ENCODE data around the gene RIPOR2.
"Not testable (repeated sequence)": the region's sequence is repeated elsewhere in the genome, so short reads cannot be mapped to it uniquely, and the experiment has no call there.

The RIPOR2 gene

DNA sequence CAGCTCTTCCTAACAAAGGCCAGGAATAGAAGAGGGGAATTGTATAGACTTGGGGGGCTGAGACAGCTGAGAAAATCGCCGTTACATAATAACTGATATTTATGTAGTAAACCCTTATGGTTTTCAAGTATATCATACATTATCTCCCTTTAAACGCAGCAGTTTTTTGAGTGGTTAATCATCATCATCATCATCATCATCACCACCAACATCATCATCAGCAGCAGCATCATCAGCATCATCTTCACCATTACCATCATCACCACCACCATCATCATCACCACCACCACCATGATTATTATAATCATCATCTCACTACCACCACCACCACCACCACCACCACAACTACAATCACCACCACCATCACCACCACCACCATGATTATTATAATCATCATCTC is 9.1 kb downstream of the RIPOR2 start:
- not testable (repeated sequence) for DNase-seq (ENCODE audit: low spot score)

DNA sequence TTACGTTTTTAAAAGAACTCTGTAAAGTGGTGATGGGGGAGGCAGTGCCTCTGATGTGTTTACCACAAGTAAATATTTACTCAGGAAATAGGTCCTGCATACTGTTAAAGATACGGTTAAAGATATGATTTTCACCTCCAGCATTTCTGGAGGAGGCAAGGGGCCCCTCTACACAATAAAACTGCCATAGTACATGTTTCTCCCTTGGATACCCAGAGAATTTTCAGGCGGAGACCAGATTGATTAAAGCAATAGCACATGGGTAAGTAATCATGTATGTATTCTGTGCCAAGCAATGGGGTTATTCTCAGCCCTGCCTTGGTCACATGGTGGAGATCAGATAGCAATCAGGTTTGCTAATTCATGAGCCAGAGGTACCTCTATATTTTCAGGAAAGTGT is 9.6 kb downstream of the RIPOR2 start:
- DNase-seq (ENCODE audit: low spot score), result peak; percentile 7

DNA sequence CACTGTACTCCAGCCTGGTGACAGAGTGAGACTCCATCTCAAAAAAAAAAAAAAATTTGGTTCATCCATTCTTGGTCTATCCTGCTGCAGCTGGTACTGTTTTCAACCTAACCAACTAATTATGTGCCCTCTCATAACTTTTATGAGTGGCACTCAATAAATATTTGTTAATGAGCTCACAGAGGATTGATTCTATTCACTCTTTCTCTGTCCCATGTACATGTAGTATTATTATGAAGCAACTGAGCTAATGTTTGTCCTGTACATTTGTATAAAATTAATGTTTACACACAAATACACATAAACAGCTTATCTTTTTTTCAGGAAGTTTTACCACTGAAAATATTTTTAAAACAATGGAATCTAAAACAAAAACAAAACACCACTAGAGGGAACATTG is 10.1 kb downstream of the RIPOR2 start:
- DNase-seq (ENCODE audit: low spot score), result no peak

DNA sequence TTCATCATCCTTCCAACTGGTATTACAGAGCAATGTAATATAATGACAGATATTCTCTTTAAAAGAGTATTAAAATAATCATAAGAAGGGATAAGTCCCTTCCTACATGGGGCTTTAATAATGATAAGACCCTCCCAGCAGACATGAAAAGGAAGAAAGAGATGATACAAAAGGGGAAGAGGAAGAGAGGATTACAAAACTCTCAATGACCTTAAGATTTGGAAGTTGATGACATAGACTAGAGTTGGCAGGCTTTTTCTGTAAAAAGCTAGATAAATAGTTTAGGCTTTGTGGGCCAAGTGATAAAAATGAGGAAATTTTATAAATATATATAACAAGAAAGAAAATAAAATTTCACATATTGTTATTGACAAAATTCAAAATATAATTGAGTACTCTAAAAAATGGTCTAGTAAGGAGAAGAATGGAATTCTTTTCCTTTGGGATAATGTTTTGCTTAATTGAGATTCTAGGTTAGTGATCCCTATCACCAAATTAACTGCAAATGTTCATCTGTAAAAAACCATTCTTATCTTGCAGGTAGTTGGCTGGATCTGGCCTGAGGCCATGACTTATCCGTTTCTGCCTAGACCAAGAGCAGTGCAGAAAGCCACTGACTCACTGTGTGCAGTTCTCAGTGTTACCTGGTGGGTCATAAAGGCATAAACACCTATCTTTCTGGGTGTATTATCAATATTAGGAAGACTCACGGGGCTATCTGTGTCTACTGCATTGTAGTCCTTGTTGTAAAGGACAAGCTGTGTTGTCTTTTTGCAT is 11.0 kb downstream of the RIPOR2 start:
- DNase-seq (ENCODE audit: low spot score), result no peak

DNA sequence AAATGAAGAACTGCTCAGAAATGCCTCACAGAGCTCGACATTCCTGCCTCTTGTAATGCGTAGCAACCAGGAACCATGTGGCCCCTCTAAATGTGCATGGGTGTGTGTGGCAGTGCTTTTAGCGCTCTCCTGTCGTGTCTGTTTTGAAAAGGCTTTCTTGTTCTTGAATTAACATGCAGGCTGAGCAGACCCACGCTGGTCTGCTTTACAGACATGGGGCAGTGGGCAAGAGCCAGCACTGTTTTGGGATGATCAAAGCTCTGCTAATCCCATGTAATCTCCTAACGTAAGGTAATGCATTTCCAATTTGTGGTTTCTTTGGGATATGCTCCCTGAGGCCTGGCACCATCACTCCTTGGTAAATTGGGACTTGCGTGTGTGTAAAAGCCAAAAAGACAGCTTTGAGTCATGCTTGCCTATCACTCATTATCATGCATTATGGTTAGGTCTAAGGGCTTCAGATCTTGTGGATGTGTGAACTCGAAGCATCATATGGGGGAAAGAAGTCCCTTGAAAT is 11.8 kb downstream of the RIPOR2 start:
- DNase-seq (ENCODE audit: low spot score), result no peak

DNA sequence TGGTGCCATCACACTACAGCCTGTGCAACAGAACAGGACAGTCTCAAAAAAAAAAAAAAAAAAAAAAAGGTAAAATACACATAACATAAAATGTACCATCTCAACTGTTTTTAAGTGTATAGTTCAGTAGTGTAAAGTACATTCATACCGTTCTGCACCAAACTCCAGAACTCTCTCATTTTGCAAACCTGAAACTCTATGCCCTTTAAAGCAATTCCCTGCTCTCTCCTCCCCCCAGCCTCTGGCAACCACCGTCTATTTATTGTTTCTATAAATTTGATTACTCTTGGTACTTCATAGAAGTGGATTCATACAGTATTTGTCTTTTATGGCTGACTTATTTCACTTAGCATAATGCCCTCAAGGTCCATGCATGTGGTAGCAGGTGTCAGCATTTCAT is 12.9 kb downstream of the RIPOR2 start:
- no peak for DNase-seq (ENCODE audit: low spot score)

DNA sequence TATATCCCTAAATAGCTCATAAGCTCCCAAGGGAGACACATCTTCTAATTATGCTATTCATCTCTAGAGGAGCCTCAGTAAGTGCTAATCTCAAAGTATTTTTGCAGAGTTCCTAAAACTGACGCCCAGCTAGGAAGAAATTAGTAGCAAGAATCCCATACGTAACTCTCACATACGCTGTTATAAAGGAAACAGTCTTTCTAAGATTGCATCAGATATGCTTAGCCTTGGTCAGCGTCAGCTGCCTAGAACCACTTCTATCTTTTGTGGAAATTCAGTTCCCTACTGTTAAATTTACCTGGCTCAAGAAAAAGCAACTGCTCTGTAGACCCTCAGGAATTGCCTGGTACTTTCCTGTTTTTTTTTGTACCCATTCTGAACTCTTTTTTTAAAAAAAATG is 13.6 kb downstream of the RIPOR2 start:
- no peak for DNase-seq (ENCODE audit: low spot score)

DNA sequence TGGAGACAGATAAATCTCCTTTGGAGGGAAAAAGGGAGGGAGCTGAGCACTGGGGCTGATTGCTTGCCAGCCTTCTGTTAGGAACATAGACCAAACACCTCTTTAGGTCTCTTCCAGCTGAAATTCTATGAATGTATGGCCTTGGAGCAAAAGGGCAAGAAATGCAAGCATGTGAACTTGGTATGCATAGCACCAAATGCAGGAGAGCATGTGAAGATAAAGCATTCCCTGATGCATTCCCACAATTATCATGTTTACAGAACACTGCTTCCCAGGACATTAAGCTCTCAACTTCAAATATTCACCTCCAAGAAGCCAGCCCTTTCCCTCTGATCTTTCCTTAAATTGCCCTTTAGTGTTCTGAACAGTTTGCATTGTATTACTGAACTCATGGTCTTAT is 15.6 kb downstream of the RIPOR2 start:
- DNase-seq (ENCODE audit: low spot score), result no peak

DNA sequence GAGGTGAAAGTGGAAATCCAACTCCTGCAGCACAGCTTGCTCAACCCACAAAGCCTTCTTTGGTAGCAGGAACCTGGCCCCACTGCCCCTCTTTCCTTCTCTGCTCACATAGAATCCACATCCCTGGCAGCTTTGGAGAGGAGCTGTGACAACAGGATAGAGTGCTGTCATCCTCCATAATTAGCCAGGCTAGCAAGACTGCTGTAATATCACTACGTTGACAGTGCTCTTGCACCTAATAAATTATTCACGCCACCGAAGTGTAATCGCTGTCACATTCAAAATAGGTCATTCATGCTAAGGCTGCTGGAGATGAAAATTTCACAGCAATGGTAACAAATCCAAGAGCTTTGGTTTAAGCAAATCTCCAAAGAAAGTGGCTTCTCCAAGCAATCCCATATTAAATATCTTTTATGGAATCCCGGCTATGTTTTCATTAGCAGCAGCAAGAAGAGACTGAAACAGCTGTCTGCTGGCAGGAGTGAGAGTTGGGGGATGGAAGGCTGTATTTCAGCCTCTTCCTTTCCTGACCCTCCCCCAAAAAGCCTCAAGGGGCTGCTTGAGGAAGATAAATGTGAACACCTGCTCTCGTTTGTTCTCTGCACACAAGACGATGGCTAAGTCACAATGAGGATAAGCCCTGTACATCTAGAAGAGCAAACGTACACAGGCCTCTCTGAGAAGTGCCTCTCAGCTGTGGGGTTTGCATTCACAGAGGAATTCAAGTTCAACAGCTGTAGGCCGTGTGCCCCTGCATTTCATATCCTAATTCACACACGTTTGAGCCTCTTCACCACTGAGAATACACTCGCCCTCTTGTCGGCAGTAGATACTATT is 16.5 kb downstream of the RIPOR2 start:
- DNase-seq (ENCODE audit: low spot score), result no peak

DNA sequence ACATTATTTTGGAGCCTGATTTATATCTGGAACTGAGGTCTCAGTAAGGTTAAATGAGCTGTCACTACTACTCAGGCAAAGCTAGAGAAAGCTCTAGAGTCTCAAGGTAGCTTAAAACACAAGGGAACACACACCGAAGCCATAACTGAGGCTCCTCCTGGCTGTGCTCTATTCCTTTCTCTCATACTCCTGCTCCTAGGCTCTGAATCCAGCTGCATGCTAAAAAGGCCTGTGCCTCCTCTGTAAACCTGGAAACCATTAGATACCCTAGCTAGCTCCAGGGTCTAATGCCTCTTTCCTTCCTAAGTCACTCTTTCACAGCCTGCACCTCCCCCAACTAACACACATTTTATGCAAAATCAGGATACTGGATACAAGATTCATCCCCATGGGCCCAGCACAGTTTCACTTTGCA is 17.1 kb downstream of the RIPOR2 start:
- DNase-seq (ENCODE audit: low spot score), result no peak

DNA sequence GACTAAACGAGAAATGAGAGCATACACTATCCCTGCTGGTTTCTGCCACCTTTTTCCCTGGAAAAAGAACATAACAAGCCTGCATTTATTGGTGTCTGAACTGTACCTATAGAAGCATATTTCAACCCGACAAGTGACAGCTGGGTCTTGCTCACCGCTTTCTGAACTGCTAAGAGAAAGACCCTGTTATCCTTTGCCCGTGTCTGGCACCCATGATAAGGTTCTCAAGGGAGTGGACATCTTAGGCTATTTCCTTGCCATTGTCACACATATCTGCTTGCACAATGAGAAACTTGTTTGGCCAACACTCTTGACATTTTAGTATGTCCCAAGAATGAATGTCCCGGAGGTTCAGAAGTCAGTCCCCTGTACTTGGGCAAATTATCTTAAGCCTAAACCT is 19.3 kb downstream of the RIPOR2 start:
- DNase-seq (ENCODE audit: low spot score), result no peak

DNA sequence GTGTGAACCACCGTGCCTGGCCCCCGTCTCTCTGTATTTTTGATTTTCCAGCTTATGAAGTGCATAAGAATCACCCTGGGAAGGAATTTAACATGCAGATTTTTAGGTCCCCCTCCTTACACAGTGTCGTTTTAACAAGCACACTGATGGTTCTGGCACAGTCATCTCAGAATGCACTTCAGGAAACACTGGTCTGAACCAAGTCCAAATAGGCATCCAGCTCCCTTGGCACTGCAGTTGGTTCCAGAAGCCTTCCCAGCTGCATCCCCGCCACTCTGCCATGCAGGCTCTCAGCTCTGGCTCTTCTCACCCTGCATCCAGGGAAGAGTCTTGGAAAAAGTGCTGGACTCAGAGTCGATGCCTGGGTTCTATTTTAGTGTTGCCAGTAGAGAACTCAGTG is 20.1 kb downstream of the RIPOR2 start:
- DNase-seq (ENCODE audit: low spot score), result no peak

DNA sequence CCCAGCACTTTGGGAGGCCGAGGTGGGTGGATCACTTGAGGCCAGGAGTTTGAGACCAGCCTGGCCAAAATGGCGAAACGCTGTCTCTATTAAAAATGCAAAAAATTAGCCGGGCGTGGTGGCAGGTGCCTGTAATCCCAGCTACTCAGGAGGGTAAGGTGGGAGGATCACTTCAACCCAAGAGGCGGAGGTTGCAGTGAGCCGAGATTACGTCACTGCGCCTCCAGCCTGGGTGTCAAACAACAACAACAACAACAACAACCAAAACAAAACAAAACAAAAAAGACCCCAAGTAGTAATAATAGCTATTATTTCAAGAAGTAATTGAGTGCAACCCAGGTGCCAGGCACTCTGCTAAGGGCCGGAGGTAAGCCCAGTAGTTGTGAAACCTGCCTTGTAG is 21.7 kb downstream of the RIPOR2 start:
- not testable (repeated sequence) for DNase-seq (ENCODE audit: low spot score)

DNA sequence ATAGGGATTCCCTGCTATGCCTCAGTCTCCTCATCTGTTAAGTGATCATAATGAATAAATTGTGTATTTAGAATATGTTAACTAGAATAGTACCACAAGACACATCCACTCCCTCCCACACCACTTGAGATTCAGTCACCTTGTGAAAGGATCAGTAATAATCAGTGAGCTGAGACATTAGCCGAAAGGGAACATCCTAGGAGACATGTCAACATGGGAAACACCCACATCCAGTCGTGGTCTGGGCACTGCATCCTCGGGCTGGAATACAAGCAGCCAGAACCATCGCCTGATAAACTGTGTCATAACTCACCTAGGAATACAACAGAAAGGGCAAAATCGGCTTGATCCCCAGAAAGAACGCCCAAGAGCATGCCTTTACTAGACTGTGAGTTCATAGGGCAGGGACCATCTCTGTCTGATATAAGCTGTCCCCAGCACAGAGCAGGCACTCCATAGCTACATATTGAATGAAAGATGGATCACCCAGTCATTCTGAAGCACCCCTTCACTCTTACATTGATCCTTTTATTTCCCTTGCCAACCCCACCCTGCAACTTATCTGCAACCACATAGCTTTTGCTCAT is 23.9 kb downstream of the RIPOR2 start:
- no peak for DNase-seq (ENCODE audit: low spot score)

DNA sequence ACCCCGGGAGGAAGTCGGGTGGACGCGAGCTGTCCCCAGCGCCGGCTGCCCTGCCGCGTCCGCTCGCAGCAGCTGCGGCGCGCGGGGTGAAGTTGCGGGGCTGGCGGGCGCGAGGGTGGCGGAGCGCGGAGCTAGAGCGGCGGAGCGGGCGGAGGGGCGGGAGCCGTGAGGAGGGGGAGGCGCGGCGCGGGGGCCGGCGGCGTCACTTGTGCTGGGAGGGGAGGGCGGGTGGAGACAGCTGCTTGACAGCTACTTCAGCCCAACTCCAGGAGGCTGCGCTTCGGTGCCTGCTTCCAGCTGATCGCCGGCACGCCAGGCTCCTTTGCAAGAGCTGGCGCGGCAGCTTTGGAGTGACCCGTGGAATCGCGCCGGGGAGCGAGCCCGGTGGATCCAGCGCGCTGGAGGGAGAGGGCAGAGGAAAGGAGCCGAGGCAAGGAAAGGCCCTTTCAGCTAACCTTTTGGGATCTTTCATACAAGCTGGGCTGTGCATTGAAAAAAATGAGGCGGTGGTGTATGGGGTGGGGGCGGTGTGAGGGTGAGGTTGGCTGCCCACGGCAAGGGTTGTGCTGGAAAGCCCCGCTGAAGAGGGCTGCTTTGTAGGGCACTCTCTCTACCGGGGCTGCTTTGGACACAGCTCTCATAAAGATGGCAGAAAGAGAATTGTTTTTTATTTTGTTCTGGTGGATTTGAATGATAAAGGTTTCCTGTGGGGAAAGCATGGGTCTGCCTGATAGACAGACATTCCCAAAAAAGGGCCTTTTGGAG is 24.6 kb downstream of the RIPOR2 start:
- DNase-seq (ENCODE audit: low spot score), result no peak

DNA sequence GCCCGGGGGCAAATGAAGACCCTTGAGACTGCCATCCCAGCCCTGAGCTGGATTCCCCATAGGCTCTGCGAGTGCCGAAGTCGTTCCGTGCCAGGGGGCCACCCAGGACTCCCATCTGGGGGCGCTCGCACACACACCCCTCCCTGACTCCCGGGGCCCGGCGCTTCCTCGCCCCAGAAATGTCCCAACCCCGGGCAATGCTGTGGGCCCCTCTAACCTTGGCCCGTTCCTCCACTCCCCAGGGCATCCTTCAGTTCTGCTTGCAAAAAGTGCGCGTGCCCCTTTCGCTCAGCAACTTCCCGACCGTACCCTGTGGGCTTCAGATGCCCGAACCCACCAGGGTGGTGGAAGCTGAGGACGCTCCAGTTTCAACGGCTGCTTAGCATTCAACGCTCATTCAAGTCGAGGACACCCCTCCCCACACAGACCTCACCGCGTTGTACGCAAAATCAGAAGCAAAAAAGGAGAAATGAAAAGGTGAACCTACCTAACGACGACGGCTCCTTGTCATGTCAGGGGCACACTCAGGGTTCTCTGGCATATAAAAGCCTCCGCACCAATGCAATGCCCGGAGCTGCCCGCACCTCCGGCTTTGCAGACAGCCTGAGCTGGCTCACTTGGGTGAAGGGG is 25.3 kb downstream of the RIPOR2 start:
- DNase-seq (ENCODE audit: low spot score), result no peak

DNA sequence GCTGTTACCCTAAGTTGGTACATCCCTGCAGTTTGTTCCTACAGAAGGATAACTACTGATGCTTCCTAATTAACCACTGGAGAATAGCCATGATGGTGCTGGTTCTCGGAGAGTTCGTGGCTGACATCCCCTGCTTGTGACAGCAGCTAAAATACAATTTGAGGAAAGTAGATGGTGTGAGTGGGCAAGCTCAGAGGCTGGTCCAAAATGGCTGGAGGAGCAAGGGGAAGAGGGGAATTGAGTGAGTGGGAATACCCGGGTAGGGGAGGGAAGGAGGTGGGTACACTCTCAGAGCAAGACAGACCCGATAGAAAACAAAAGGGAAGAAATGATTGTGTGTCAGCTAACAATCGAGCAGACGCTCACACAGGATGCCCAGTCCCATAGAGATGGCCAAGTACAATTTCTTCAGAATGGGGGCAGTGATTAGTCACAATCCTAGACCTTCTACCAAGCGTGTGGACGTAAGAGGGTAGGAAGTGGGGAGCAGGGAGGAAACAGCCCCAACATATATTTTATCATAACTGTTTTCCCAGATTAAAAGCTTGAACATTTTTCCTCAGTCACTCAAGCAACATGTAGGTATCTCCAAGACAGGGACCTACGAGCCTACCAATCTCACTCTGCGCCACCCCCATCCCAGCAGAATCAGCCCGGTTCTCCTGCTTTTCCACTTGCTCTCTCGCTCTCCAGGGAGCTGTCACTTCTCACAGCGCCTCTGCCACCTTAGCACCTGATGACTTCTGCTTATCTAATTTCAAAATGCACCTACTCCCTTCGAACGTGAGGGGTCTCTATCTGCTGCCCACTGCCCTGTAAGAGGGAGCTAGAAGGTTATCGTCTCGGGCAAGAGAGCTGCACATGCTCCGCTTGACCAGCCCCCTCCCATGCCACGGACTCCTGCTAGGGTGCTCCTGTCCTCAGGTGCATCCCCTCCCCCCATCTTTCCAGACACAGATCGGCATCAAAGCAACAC is 26.2 kb downstream of the RIPOR2 start:
- no peak for DNase-seq (ENCODE audit: low spot score)

DNA sequence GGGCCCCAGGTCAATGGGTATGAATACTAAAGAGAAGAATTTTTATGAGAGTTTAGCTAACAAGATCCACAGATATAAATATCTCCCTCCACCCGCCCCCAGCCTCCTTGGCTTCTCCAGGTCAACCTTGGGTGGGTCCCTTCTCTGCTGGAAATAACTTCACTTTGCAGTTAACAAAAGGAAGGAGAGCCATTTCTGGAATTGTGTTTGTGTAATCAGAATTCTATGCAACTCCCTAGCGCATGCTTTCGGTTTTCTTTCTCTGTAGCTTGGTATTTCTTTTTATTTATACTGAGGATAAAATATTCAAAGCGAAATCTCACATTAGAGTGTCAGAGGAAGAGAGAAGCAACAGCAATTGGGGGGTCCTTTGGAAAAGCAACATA is 27.1 kb downstream of the RIPOR2 start:
- DNase-seq (ENCODE audit: low spot score), result peak; percentile 37

DNA sequence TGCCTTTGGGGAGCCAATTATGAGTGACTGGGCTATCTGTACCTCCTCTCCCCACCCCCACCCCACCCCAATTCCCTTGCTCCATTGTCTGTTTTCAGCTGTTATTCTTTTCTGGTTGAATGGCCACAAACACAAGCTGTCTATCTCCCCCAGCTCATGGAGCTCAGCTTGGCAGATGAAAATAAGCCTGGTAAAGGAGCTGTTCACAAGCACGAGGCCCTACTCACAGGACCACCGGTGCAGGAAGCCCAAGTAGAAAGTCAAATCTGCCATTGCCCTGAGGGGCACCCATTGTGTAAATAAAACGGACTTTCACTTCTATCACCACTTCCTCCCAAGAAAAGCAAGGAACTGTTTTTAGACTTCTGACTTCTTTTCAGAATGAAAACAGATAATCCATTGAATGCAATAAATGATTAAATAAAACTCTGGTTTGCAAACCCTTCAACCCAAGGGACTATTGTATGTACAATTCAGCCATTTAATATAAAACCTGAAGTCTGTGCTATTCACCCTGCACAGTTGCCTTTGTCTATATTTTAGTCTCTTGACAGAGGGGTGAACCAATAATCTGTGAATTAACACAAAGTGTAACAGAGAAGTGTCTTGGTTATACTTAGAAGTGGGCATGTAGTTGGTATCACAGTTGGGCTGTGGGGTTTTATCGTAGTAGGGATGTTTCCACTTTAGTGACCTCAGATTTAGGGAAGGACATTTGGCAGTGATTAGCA is 27.7 kb downstream of the RIPOR2 start:
- no peak for DNase-seq (ENCODE audit: low spot score)

DNA sequence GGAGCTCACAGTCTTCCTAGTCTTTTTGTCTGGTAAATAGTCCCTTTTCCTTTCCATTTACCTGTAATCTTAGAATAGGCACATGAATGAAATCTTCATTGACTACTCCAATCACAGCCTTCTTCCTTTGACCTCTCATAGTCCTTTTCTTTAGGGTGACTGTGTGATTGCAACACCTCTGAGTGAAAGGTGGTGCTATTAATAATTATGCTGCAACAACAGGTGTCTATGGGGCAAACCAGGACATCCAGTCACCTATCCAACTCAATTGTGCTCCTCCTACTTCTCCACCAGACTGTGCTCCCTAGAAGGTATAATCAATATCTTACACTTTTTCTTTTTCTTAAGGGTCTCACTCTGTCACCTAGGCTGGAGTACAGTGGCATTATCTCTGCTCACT is 29.4 kb downstream of the RIPOR2 start:
- no peak for DNase-seq (ENCODE audit: low spot score)

All from LoVo (cell line).